OCI-LY1 (cell line): ENCODE data around the gene SLC4A11.

ENCODE experiments used
- H2AFZ ChIP-seq: fragments of 200-600 bp; sonication (generic), shearing (Covaris generic); 2 replicates; pipeline ENCODE4 v1.6.0; 2014; ENCODE audit warnings: antibody characterized with exemption, mild to moderate bottlenecking, low read length
- H3F3A ChIP-seq: fragments of 200-600 bp; sonication (generic), shearing (Covaris generic); 2 replicates; pipeline ENCODE4 v1.6.0; 2014; ENCODE audit warnings: mild to moderate bottlenecking, antibody characterized with exemption, low read length, moderate library complexity; ENCODE audit not compliant: insufficient read depth
- H3K27ac ChIP-seq: fragments of 200-600 bp; sonication (generic); 2 replicates; pipeline ENCODE4 v1.5.1; 2014; ENCODE audit warnings: low read length, mixed run types, mild to moderate bottlenecking, low read depth; ENCODE audit not compliant: poor library complexity, severe bottlenecking
- H3K27me3 ChIP-seq: fragments of 200-600 bp; sonication (generic); 2 replicates; pipeline ENCODE4 v1.6.0; 2014; ENCODE audit warnings: antibody characterized with exemption, mild to moderate bottlenecking, low read length, moderate library complexity; ENCODE audit not compliant: insufficient read depth
- H3K36me3 ChIP-seq: fragments of 200-600 bp; sonication (generic); 2 replicates; pipeline ENCODE4 v1.6.1; 2014; ENCODE audit warnings: mild to moderate bottlenecking, antibody characterized with exemption, low read length, moderate library complexity, mixed read lengths; ENCODE audit not compliant: insufficient read depth
- H3K4me1 ChIP-seq: fragments of 200-600 bp; sonication (generic); 2 replicates; pipeline ENCODE4 v1.5.1; 2014; ENCODE audit warnings: mild to moderate bottlenecking, low read length, moderate library complexity; ENCODE audit not compliant: insufficient read depth, severe bottlenecking
- H3K4me2 ChIP-seq: fragments of 200-600 bp; sonication (generic), shearing (Covaris generic); 2 replicates; pipeline ENCODE4 v1.6.1; 2014; ENCODE audit warnings: low read length
- H3K4me3 ChIP-seq: fragments of 200-600 bp; sonication (generic); 2 replicates; pipeline ENCODE4 v1.5.1; 2014; ENCODE audit warnings: low read length, low read depth, mild to moderate bottlenecking, mixed read lengths; ENCODE audit not compliant: poor library complexity, severe bottlenecking
- H3K79me2 ChIP-seq: fragments of 200-600 bp; shearing (Covaris generic); 2 replicates; pipeline ENCODE4 v1.6.1; 2016; ENCODE audit warnings: mixed run types, low read length, mixed read lengths; ENCODE audit not compliant: insufficient read depth
- H3K9ac ChIP-seq: fragments of 200-600 bp; sonication (generic), shearing (Covaris generic); 2 replicates; pipeline ENCODE4 v1.6.1; 2014; ENCODE audit warnings: mild to moderate bottlenecking, low read length, mixed read lengths
- H3K9me2 ChIP-seq: fragments of 200-600 bp; sonication (generic), shearing (Covaris generic); 2 replicates; pipeline ENCODE4 v1.6.1; 2014; ENCODE audit warnings: low read depth, mild to moderate bottlenecking, low read length, mixed read lengths
- H3K9me3 ChIP-seq: fragments of 200-600 bp; shearing (Covaris generic); 2 replicates; pipeline ENCODE4 v1.6.1; 2014; ENCODE audit warnings: low read length, mixed read lengths
- H4K20me1 ChIP-seq: fragments of 200-600 bp; sonication (generic), shearing (Covaris generic); 2 replicates; pipeline ENCODE4 v1.6.0; 2016; ENCODE audit warnings: mild to moderate bottlenecking, low read length; ENCODE audit not compliant: insufficient read depth
- CTCF ChIP-seq: fragments of 200-600 bp; sonication (generic), shearing (Covaris generic); IDR thresholded peaks from 2 replicates; pipeline ENCODE4 v1.5.1; 2017; ENCODE audit warnings: mild to moderate bottlenecking, antibody characterized with exemption, low read length, moderate library complexity, mixed read lengths
- EZH2 ChIP-seq: fragments of 200-600 bp; sonication (generic), shearing (Covaris generic); IDR thresholded peaks from 2 replicates; pipeline ENCODE4 v1.8.0; 2017; ENCODE audit warnings: borderline replicate concordance, mixed run types, mild to moderate bottlenecking, antibody characterized with exemption, low read length, moderate library complexity, mixed read lengths

The SLC4A11 gene

DNA sequence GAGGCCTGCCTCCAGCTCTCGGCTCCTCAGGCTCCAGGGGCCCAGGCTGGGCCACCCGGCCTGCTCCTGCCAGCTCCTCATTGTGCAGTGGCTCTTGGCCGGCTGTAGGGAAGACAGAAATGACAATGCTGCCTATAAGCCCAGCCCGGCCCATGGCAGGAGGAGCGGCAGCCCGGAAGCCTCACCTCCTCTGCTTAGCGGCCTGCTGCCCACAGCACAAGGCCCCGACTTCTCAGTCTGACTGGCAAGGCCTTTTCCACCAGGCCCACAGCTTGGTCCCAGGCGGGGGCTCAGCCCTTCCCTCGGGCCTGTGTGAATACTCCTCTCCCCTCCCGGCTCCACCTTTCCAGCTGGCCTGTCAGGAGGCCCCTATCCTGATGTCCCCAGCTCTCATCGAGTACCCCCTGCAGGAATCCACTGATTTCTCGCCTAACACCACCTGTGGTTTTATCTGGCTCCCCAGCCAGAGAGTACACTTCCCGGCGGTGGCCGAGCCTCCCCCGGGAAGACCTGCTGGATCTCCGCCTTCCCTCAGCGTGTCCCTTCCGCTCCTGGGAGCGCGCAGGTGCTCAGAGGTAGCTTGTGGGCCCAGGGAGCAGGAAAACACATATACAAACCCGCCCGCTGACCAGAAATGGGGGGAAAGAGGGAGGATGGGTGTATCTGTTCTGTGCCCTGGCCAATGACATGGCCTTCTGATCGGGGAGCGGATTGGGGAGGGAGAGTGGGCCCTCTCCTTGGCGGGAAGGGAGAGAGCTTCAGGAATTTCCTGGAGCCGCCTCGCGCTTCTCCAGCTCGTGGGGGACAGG is 35.5 kb downstream of the SLC4A11 start:
- Histone ChIP-seq H3K36me3 (peaks cover 32% of the 10 kb centered on the region), H3K9me2 (no peaks in the 10 kb centered on the region), H3K9ac (peak overlapping the region; percentile 93), H4K20me1 (no peaks in the 10 kb centered on the region), H3K4me1 (peaks cover 19% of the 10 kb centered on the region), H3F3A (no peaks in the 10 kb centered on the region), H3K27ac (peak overlapping the region; percentile 67), H3K9me3 (no peaks in the 10 kb centered on the region), H3K4me3 (peak overlapping the region; percentile 82), H2AFZ (no peak overlapping the region), H3K4me2 (peak overlapping the region; percentile 87), H3K27me3 (no peaks in the 10 kb centered on the region), H3K79me2 (peaks cover 7% of the 10 kb centered on the region; the same call in 1 of the 2 replicates)
- TF ChIP-seq EZH2 (no peak), CTCF (no peak)

DNA sequence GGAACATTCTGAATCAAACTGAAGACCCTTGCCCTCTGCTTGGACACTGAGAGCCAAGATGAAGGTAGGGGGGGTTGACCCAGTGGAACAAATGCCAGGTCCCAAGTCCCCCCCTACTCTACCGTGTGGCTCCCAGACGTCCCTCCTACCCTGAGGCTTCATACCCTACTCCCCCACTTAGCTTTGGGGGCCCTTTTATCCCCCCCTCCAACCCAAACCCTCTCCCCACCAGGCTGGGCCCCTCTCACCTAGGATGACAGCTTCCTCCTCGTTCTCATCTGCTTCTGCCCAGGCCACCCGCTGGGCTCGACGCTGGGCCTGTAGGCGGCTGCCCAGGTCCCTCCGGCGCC is 36.0 kb downstream of the SLC4A11 start:
- no peaks in the 10 kb centered on the region for H3K9me3 ChIP-seq
- H3K27ac ChIP-seq, result no peak overlapping the region
- peak overlapping the region; percentile 82 for H3K4me3 ChIP-seq
- peaks cover 7% of the 10 kb centered on the region; the same call in 1 of the 2 replicates for H3K79me2 ChIP-seq
- no peaks in the 10 kb centered on the region for H4K20me1 ChIP-seq
- peak overlapping the region; percentile 93 for H3K9ac ChIP-seq
- peaks cover 13% of the 10 kb centered on the region for H3K4me1 ChIP-seq
- H3K27me3 ChIP-seq, result no peaks in the 10 kb centered on the region
- H3K9me2 ChIP-seq, result no peaks in the 10 kb centered on the region
- H3F3A ChIP-seq, result no peaks in the 10 kb centered on the region
- H3K36me3 ChIP-seq, result peaks cover 34% of the 10 kb centered on the region
- no peak overlapping the region for H2AFZ ChIP-seq
- H3K4me2 ChIP-seq, result peak overlapping the region; percentile 87
- no peak for TF ChIP-seq EZH2
- TF ChIP-seq CTCF, result no peak

- Histone ChIP-seq H3K27ac (no peak overlapping the region), H3K9me2 (no peaks in the 10 kb centered on the region), H3K4me3 (no peak overlapping the region), H3K9me3 (no peaks in the 10 kb centered on the region), H3K27me3 (no peaks in the 10 kb centered on the region), H3F3A (no peaks in the 10 kb centered on the region), H3K4me2 (no peak overlapping the region), H3K9ac (no peak overlapping the region), H3K79me2 (peaks cover 7% of the 10 kb centered on the region; the same call in 1 of the 2 replicates), H4K20me1 (no peaks in the 10 kb centered on the region), H2AFZ (no peak overlapping the region), H3K36me3 (peaks cover 51% of the 10 kb centered on the region), H3K4me1 (peaks cover 11% of the 10 kb centered on the region)
- TF ChIP-seq CTCF (no peak), EZH2 (no peak)
Measured at GRCh38 chr20:3199976-3200755, 38.8 kb downstream of the SLC4A11 start.
